OCI-LY7 (cell line): Measurements from ENCODE around the gene ABCC3. TPM values are rescaled to one million over a fixed set of nuclear protein-coding genes. Genes with fewer than 3 reads are reported as not detected.

Experiments
- BruUV-seq: library from RNA; stranded (reverse); fragments of 400-500 nt; replicated peaks from 2 replicates; lab custom pipeline; 2021; lab: Mats Ljungman, UMichigan
- CTCF ChIA-PET: fragments of 300-600 bp; sonication (Branson Sonifier 250); formaldehyde crosslinking; loops from one replicate; lab custom pipeline; 2022; ENCODE audit warnings: antibody characterized with exemption; ENCODE audit not compliant: unreplicated experiment; lab: Charles Lee
- POLR2A ChIA-PET: fragments of 300-600 bp; sonication (Branson Sonifier 250); formaldehyde crosslinking; loops from one replicate; lab custom pipeline; 2022; ENCODE audit warnings: antibody characterized with exemption; lab: Charles Lee
- DNase-seq: peaks from one replicate; pipeline ENCODE4 v3.0.0-alpha.2; 2015; ENCODE audit warnings: low spot score
- H2AFZ ChIP-seq: fragments of 200-600 bp; sonication (generic), shearing (Covaris generic); 2 replicates; pipeline ENCODE4 v1.6.1; 2014; ENCODE audit warnings: mild to moderate bottlenecking, antibody characterized with exemption, low read length, moderate library complexity
- H3K27ac ChIP-seq: fragments of 200-600 bp; sonication (generic); 2 replicates; pipeline ENCODE4 v1.5.1; 2014; ENCODE audit warnings: mixed run types, low read depth, mild to moderate bottlenecking, moderate library complexity, low read length, inconsistent platforms; ENCODE audit not compliant: poor library complexity, severe bottlenecking
- H3K36me3 ChIP-seq: fragments of 200-600 bp; sonication (generic); 2 replicates; pipeline ENCODE4 v1.6.1; 2014; ENCODE audit warnings: mild to moderate bottlenecking, antibody characterized with exemption, low read length, moderate library complexity, mixed read lengths; ENCODE audit not compliant: insufficient read depth
- H3K4me1 ChIP-seq: fragments of 200-600 bp; sonication (generic); 2 replicates; pipeline ENCODE4 v1.5.1; 2014; ENCODE audit warnings: mild to moderate bottlenecking, low read length; ENCODE audit not compliant: insufficient read depth, poor library complexity, severe bottlenecking
- H3K4me2 ChIP-seq: fragments of 200-600 bp; sonication (generic); 2 replicates; pipeline ENCODE4 v1.6.1; 2014; ENCODE audit warnings: mild to moderate bottlenecking, low read length
- H3K4me3 ChIP-seq: fragments of 200-600 bp; sonication (generic); 2 replicates; pipeline ENCODE4 v1.5.1; 2014; ENCODE audit warnings: mild to moderate bottlenecking, low read depth, low read length; ENCODE audit not compliant: poor library complexity, severe bottlenecking
- H3K79me2 ChIP-seq: fragments of 200-600 bp; sonication (generic); 2 replicates; pipeline ENCODE4 v1.6.1; 2016; ENCODE audit warnings: low read depth, mild to moderate bottlenecking, low read length, moderate library complexity, mixed read lengths; ENCODE audit not compliant: insufficient read depth
- H3K9me2 ChIP-seq: fragments of 200-600 bp; sonication (generic); 2 replicates; pipeline ENCODE4 v1.6.1; 2016; ENCODE audit warnings: mild to moderate bottlenecking, low read length, mixed read lengths; ENCODE audit not compliant: insufficient read depth
- H3K9me3 ChIP-seq: fragments of 200-600 bp; sonication (generic); 2 replicates; pipeline ENCODE4 v1.6.1; 2014; ENCODE audit warnings: mild to moderate bottlenecking, mixed run types, low read length, mixed read lengths
- H4K20me1 ChIP-seq: fragments of 200-600 bp; sonication (generic); 2 replicates; pipeline ENCODE4 v1.6.1; 2014; ENCODE audit warnings: mild to moderate bottlenecking, antibody characterized with exemption, low read length, moderate library complexity, mixed read lengths; ENCODE audit not compliant: insufficient read depth
- EZH2phosphoT487 ChIP-seq: fragments of 200-600 bp; sonication (generic); IDR thresholded peaks from 2 replicates; pipeline ENCODE4 v1.6.1; 2018; ENCODE audit warnings: low read depth, borderline replicate concordance, mild to moderate bottlenecking, mixed run types, antibody characterized with exemption, low read length, moderate library complexity, mixed read lengths
- intact Hi-C: fragments of 100-400 bp; cut with micrococcal nuclease; formaldehyde crosslinking; loops from one replicate; pipeline ENCODE4 v1.10.0; 2022; ENCODE audit not compliant: unreplicated experiment
- total RNA-seq, 2 experiments: library from RNA; depleted of rRNA in 1 of 2; stranded (reverse); fragments of >200 nt in 1 of 2; shearing (Covaris generic) in 1 of 2; gene quantifications; 2 replicates each; pipeline ENCODE4 v1.2.3, GENCODE V29; 2014 to 2022
- TF ChIP-seq, protein P1 (sequence below): fragments of 200-600 bp; sonication (generic); conservative IDR thresholded peaks from 2 replicates; pipeline ENCODE4 v1.5.1; 2014; ENCODE audit warnings: mild to moderate bottlenecking, antibody characterized with exemption, low read length, moderate library complexity, mixed read lengths

Gene ABCC3
- total RNA-seq, 2 experiments from 2014 or later = not detected

DNA sequence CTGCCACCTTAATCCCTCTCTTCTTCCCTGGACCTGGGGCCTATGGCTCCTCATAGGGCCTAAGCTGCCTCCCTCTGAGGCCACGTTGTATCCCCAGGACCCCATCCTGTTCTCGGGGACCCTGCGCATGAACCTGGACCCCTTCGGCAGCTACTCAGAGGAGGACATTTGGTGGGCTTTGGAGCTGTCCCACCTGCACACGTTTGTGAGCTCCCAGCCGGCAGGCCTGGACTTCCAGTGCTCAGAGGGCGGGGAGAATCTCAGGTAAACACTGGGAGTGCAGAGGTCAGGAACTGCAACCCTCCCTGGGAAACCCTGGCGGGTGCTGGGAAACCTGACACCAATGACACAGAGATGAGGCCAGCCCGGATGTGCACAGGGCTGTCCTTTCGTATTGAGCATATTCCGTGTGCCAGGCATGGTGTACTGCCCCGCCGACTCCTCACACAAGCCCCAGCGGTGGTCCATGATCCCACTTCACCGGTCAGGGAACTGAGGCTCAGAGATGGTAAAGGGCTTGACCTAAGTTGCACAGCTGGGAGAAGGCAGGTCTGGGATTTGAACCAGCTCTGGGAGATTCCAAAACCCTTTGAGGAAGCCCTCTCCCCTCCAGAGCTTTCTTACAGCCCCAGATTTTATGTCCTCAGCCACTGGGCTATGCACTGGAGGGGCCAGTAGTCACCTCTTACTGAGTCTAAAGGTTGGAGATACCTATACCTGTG is 50.1 kb downstream of the ABCC3 start:
- no TSS peak for BruUV-seq
- no peaks in the 10 kb centered on the region for H3K9me3 ChIP-seq
- no peaks in the 10 kb centered on the region for H3K9me2 ChIP-seq
- no peak overlapping the region for H3K27ac ChIP-seq
- intact Hi-C loops = no loop called here
- TF ChIP-seq, protein P1, sequence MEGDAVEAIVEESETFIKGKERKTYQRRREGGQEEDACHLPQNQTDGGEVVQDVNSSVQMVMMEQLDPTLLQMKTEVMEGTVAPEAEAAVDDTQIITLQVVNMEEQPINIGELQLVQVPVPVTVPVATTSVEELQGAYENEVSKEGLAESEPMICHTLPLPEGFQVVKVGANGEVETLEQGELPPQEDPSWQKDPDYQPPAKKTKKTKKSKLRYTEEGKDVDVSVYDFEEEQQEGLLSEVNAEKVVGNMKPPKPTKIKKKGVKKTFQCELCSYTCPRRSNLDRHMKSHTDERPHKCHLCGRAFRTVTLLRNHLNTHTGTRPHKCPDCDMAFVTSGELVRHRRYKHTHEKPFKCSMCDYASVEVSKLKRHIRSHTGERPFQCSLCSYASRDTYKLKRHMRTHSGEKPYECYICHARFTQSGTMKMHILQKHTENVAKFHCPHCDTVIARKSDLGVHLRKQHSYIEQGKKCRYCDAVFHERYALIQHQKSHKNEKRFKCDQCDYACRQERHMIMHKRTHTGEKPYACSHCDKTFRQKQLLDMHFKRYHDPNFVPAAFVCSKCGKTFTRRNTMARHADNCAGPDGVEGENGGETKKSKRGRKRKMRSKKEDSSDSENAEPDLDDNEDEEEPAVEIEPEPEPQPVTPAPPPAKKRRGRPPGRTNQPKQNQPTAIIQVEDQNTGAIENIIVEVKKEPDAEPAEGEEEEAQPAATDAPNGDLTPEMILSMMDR = no peak
- no peak for TF ChIP-seq EZH2phosphoT487
- ChIA-PET CTCF (no interaction called here), POLR2A (interaction anchor here (0.5 to 0.6 kb wide), 2 partner anchors 20 to 97 kb away, joined by 4 read pairs; no protein-coding TSS in a partner anchor)
- H3K4me1 ChIP-seq = no peaks in the 10 kb centered on the region
- no peak overlapping the region for H3K4me3 ChIP-seq
- no peak for DNase-seq
- no peaks in the 10 kb centered on the region for H3K36me3 ChIP-seq
- no peak overlapping the region for H2AFZ ChIP-seq
- no peak overlapping the region for H3K4me2 ChIP-seq
- H3K79me2 ChIP-seq = no peaks in the 10 kb centered on the region
- no peaks in the 10 kb centered on the region for H4K20me1 ChIP-seq

DNA sequence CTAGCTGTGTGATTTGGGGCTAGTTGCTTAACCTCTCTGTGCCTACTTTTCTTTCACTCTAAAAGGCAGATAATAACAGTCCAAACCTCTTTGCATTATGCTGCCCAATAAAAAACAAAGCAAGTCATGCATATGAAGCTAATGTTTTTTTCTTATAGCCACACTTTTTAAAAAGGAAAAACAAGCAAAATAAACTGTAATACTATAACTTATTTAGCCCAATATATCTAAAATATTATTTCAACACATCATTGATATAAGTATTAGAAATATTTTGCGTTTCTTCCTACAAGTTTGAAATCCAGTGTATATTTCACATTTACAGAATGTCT is 50.6 kb downstream of the ABCC3 start:
- no peaks in the 10 kb centered on the region for H3K9me2 ChIP-seq
- H3K36me3 ChIP-seq = no peaks in the 10 kb centered on the region
- no peak for DNase-seq
- no peaks in the 10 kb centered on the region for H3K79me2 ChIP-seq
- intact Hi-C loops = no loop called here
- H3K9me3 ChIP-seq = no peaks in the 10 kb centered on the region
- no peaks in the 10 kb centered on the region for H4K20me1 ChIP-seq
- H3K4me3 ChIP-seq = no peak overlapping the region
- no peak overlapping the region for H2AFZ ChIP-seq
- no TSS peak for BruUV-seq
- ChIA-PET POLR2A (no interaction called here), CTCF (no interaction called here)
- H3K4me1 ChIP-seq = no peaks in the 10 kb centered on the region
- H3K4me2 ChIP-seq = no peak overlapping the region
- H3K27ac ChIP-seq = no peak overlapping the region
- TF ChIP-seq, protein P1 = no peak
- TF ChIP-seq EZH2phosphoT487 = no peak

DNA sequence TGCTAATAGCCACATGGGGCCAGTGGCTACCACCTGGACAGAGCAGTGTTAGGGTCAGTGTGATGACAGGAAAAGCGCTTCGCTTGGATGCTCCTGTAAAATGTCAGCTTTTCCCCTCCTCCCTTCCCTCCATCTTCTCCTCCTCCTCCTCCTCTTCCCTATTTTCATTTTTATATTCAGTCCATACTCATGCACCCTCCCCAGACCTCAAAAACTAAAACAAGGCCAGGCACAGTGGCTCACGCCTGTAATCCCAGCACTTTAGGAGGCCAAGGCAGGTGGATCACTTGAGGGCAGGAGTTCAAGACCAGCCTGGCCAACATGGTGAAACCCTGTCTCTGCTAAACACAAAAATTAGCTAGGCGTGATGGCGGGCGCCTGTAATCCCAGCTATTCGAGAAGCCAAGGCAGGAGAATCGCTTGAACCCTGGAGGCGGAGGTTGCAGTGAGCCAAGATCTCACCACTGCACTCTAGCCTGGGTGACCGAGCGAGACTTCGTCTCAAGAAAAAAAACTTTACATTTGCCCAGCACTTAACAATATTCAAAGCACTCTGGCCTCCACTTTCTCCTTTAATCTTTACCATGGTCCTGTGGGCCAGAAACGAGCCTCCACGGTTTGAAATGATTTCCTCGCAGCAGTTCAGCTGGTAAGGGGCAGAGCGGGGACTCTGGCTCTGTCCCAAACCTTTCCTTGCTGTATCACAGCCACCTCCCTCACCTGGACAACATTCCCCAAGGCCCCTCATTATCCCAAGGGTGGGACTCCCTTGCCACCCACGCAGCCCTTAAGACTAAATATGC is 51.2 kb downstream of the ABCC3 start:
- no TSS peak for BruUV-seq
- H3K79me2 ChIP-seq = no peaks in the 10 kb centered on the region

More for the DNA sequence above, 51.2 kb downstream of the ABCC3 start:
- no peak overlapping the region for H2AFZ ChIP-seq
- intact Hi-C loops = no loop called here
- H3K36me3 ChIP-seq = no peaks in the 10 kb centered on the region
- POLR2A ChIA-PET = no interaction called here
- CTCF ChIA-PET = no interaction called here
- no peak overlapping the region for H3K27ac ChIP-seq
- no peaks in the 10 kb centered on the region for H3K9me2 ChIP-seq
- no peak for DNase-seq
- H3K9me3 ChIP-seq = no peaks in the 10 kb centered on the region
- no peaks in the 10 kb centered on the region for H4K20me1 ChIP-seq
- H3K4me2 ChIP-seq = no peak overlapping the region
- H3K4me1 ChIP-seq = no peaks in the 10 kb centered on the region
- H3K4me3 ChIP-seq = no peak overlapping the region
- TF ChIP-seq, protein P1 = no peak
- no peak for TF ChIP-seq EZH2phosphoT487
